NCI-H1694 (cell line): ENCODE results near the gene PIK3C3.
A peak's percentile ranks its signal among the peaks of the same experiment; 100 is the strongest.

Experiments
- DNase-seq: peaks from one replicate; lab custom pipeline; 2025; lab: John Stamatoyannopoulos, UW

PIK3C3 gene

GRCh38 chr18:42131066-42131929 lies 176.3 kb downstream of the PIK3C3 start:
- DNase-seq: peak; percentile 24

- DNase-seq: no peak
Observed at GRCh38 chr18:42131930-42132244, 176.9 kb downstream of the PIK3C3 start.
